HepG2 (cell line): ENCODE data around the gene MAML1. TPM values are rescaled to one million over a fixed set of nuclear protein-coding genes. Genes with fewer than 3 reads are reported as not detected.

Experiments used
- BRD4 ChIP-seq: sonication (generic); formaldehyde crosslinking; IDR thresholded peaks from 2 replicates; pipeline ENCODE4 v1.4.0; 2020; ENCODE audit warnings: missing genetic modification reagents
- FOXP1 ChIP-seq, 2 experiments: fragments of 450-650 bp in 1 of 2; IDR thresholded peaks; 2 replicates each; pipeline ENCODE4 v1.6.1; 2017 to 2018; ENCODE audit warnings: antibody characterized with exemption in 1 of 2
- HMGXB3 ChIP-seq: sonication (generic); formaldehyde crosslinking; IDR thresholded peaks from 2 replicates; pipeline ENCODE4 v1.4.0; 2020; ENCODE audit warnings: missing genetic modification reagents, borderline replicate concordance
- KAT2B ChIP-seq: fragments of 150-350 bp; IDR thresholded peaks from 2 replicates; pipeline ENCODE4 v1.6.1; 2014; ENCODE audit warnings: low read depth, low read length, borderline replicate concordance
- MZF1 ChIP-seq: sonication (generic); formaldehyde crosslinking; IDR thresholded peaks from 2 replicates; pipeline ENCODE4 v1.8.1; 2023; ENCODE audit warnings: mild to moderate bottlenecking, missing genetic modification reagents, borderline replicate concordance
- RARG ChIP-seq: sonication (generic); formaldehyde crosslinking; IDR thresholded peaks from 2 replicates; pipeline ENCODE4 v1.4.0; 2020; ENCODE audit warnings: low read depth, mild to moderate bottlenecking, missing genetic modification reagents
- RFX3 ChIP-seq: IDR thresholded peaks from 2 replicates; pipeline ENCODE4 v1.6.1; 2016; ENCODE audit warnings: missing biosample characterization, missing genetic modification reagents
- SPEN ChIP-seq: sonication (generic); formaldehyde crosslinking; IDR thresholded peaks from 2 replicates; pipeline ENCODE4 v1.5.1; 2020; ENCODE audit warnings: low read depth, mild to moderate bottlenecking, missing genetic modification reagents
- ZBTB1 ChIP-seq: sonication (generic); formaldehyde crosslinking; IDR thresholded peaks from 2 replicates; pipeline ENCODE4 v1.4.0; 2020; ENCODE audit warnings: missing genetic modification reagents, borderline replicate concordance
- ZBTB38 ChIP-seq: sonication (generic); formaldehyde crosslinking; IDR thresholded peaks from 2 replicates; pipeline ENCODE4 v1.5.1; 2020; ENCODE audit warnings: mild to moderate bottlenecking, missing genetic modification reagents
- ZBTB39 ChIP-seq: sonication (generic); formaldehyde crosslinking; IDR thresholded peaks from 2 replicates; pipeline ENCODE4 v1.5.0; 2020; ENCODE audit warnings: missing genetic modification reagents
- ZFP36L1 ChIP-seq: sonication (generic); formaldehyde crosslinking; IDR thresholded peaks from 2 replicates; pipeline ENCODE4 v1.8.0; 2022; ENCODE audit warnings: mild to moderate bottlenecking, missing genetic modification reagents, moderate library complexity
- ZNF10 ChIP-seq: sonication (generic); formaldehyde crosslinking; IDR thresholded peaks from 2 replicates; pipeline ENCODE4 v1.4.0; 2020; ENCODE audit warnings: mild to moderate bottlenecking, low read depth, missing genetic modification reagents, borderline replicate concordance
- ZNF275 ChIP-seq: sonication (generic); formaldehyde crosslinking; IDR thresholded peaks from 2 replicates; pipeline ENCODE4 v1.8.0; 2022; ENCODE audit warnings: missing genetic modification reagents, mild to moderate bottlenecking, inconsistent platforms, borderline replicate concordance
- ZNF282 ChIP-seq: fragments of 450-650 bp; IDR thresholded peaks from 2 replicates; pipeline ENCODE4 v1.6.1; 2018; ENCODE audit not compliant: partially characterized antibody
- ZNF292 ChIP-seq: sonication (generic); formaldehyde crosslinking; IDR thresholded peaks from 2 replicates; pipeline ENCODE4 v1.8.1; 2022; ENCODE audit warnings: mild to moderate bottlenecking, low read depth, missing genetic modification reagents, borderline replicate concordance
- ZNF574 ChIP-seq: sonication (generic); formaldehyde crosslinking; IDR thresholded peaks from 2 replicates; pipeline ENCODE4 v1.4.0; 2020; ENCODE audit warnings: missing genetic modification reagents
- ZNF83 ChIP-seq: sonication (generic); formaldehyde crosslinking; IDR thresholded peaks from 2 replicates; pipeline ENCODE4 v1.4.0; 2020; ENCODE audit warnings: missing genetic modification reagents, mild to moderate bottlenecking, borderline replicate concordance
- ZNF878 ChIP-seq: sonication (generic); formaldehyde crosslinking; IDR thresholded peaks from 2 replicates; pipeline ENCODE4 v1.8.1; 2023; ENCODE audit warnings: mild to moderate bottlenecking, missing genetic modification reagents, moderate library complexity
- polyA plus RNA-seq, 8 experiments: library from polyadenylated mRNA; depleted of rRNA in 3 of 8; stranded (reverse) in 7 of 8; unstranded in 1 of 8; fragments of >200 nt; fragmentation: Illumina TruSeq in 4 of 8; extraction: Trizol in 4 of 8; gene quantifications; 2 replicates each; pipeline versions ENCODE4 v1.2.1 to v1.2.3, GENCODE V29; 2011 to 2016; ENCODE audit warnings: low read depth in 4 of 8, missing spikeins in 1 of 8, mixed read lengths in 1 of 8; ENCODE audit not compliant: insufficient read depth in 1 of 8
- total RNA-seq, 5 experiments: library from RNA; depleted of rRNA; stranded (reverse); fragments of >200 nt; fragmentation: Illumina TruSeq; extraction: Trizol; gene quantifications; 2 replicates each; pipeline ENCODE4 v1.2.3, GENCODE V29; 2016; ENCODE audit warnings: low read depth in 1 of 5

The MAML1 gene
- total and polyA plus RNA-seq, 2 of the 13 experiments (the other 11 are each of a cell fraction or from before 2014, with no cell fraction given), result 10.0 to 10.8 TPM

- 0 out of 2 replicates have a peak, but pooled peaks have one; percentile 74 for TF ChIP-seq ZBTB39 (CRISPR knock-in tag)
- TF ChIP-seq ZNF574 (CRISPR knock-in tag), result peak; percentile 79
- peak; percentile 60 for TF ChIP-seq ZBTB38 (CRISPR knock-in tag)
- TF ChIP-seq ZNF83 (CRISPR knock-in tag), result no peak
- TF ChIP-seq SPEN (CRISPR knock-in tag), result peak; percentile 90
- no peak; the same call in 1 of the 2 replicates for TF ChIP-seq ZNF878 (CRISPR knock-in tag)
- no peak for TF ChIP-seq BRD4 (CRISPR knock-in tag)
- TF ChIP-seq ZNF282, result no peak
- TF ChIP-seq ZNF275 (CRISPR knock-in tag), result no peak
- no peak for TF ChIP-seq KAT2B
- no peak for TF ChIP-seq ZBTB1 (CRISPR knock-in tag)
- TF ChIP-seq FOXP1 (IDR thresholded peaks at IDR 0.05), result peak; percentile 67
- peak; percentile 88 for TF ChIP-seq FOXP1 (CRISPR knock-in tag; IDR thresholded peaks at IDR 0.05)
- TF ChIP-seq RARG (CRISPR knock-in tag), result peak; percentile 96
- 0 out of 2 replicates have a peak, but pooled peaks have one; percentile 20 for TF ChIP-seq RFX3 (CRISPR knock-in tag)
- TF ChIP-seq ZNF292 (CRISPR knock-in tag), result peak; percentile 87
- TF ChIP-seq MZF1, result no peak
- no peak for TF ChIP-seq ZNF10 (CRISPR knock-in tag)
- TF ChIP-seq HMGXB3, result no peak; the same call in none of the 2 replicates
- TF ChIP-seq ZFP36L1, result no peak
Observed at GRCh38 chr5:179818746-179819295, 86.2 kb downstream of the MAML1 start (continued).
